Measurements from ENCODE around the gene MYO5B.

DNA sequence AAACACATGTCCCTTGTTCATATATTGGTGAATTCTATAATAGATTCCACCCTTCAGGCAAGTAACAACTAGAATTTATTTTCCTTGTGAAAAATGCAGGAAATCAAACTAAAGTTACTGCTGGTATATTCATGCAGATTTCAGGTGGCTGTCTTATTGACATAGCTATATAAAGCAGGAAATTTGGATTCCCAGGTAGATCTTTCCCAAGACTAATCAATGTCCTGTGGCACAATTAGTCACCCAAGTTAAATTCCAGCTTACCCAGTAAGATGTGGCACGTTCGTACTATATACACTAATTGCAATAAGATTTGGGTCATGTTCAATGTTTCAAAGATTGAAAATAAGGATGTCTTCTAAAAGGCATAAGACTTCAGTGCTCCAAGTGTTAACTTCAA lies 42.0 kb downstream of the MYO5B start:
- no peak for TF ChIP-seq FOS (IDR thresholded peaks at IDR 0.05; ENCODE audit: extremely low read depth, insufficient read length)
- no peak for TF ChIP-seq MAFF (IDR thresholded peaks at IDR 0.05; ENCODE audit: low read length)
- TF ChIP-seq, protein P1, sequence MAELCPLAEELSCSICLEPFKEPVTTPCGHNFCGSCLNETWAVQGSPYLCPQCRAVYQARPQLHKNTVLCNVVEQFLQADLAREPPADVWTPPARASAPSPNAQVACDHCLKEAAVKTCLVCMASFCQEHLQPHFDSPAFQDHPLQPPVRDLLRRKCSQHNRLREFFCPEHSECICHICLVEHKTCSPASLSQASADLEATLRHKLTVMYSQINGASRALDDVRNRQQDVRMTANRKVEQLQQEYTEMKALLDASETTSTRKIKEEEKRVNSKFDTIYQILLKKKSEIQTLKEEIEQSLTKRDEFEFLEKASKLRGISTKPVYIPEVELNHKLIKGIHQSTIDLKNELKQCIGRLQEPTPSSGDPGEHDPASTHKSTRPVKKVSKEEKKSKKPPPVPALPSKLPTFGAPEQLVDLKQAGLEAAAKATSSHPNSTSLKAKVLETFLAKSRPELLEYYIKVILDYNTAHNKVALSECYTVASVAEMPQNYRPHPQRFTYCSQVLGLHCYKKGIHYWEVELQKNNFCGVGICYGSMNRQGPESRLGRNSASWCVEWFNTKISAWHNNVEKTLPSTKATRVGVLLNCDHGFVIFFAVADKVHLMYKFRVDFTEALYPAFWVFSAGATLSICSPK (IDR thresholded peaks at IDR 0.05; ENCODE audit: borderline replicate concordance): no peak
- no peak for TF ChIP-seq SNRNP70 (optimal IDR thresholded peaks at IDR 0.05; ENCODE audit: low read depth, low read length)
- no peak for TF ChIP-seq CTBP1 (IDR thresholded peaks at IDR 0.05; ENCODE audit: borderline replicate concordance)
- TF ChIP-seq, protein P2, sequence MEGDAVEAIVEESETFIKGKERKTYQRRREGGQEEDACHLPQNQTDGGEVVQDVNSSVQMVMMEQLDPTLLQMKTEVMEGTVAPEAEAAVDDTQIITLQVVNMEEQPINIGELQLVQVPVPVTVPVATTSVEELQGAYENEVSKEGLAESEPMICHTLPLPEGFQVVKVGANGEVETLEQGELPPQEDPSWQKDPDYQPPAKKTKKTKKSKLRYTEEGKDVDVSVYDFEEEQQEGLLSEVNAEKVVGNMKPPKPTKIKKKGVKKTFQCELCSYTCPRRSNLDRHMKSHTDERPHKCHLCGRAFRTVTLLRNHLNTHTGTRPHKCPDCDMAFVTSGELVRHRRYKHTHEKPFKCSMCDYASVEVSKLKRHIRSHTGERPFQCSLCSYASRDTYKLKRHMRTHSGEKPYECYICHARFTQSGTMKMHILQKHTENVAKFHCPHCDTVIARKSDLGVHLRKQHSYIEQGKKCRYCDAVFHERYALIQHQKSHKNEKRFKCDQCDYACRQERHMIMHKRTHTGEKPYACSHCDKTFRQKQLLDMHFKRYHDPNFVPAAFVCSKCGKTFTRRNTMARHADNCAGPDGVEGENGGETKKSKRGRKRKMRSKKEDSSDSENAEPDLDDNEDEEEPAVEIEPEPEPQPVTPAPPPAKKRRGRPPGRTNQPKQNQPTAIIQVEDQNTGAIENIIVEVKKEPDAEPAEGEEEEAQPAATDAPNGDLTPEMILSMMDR (IDR thresholded peaks at IDR 0.05 in 2 of 3, conservative IDR thresholded peaks at IDR 0.05 in 1 of 3; ENCODE audit: insufficient read depth in 2 of 3, low read depth in 1 of 3, low read length in 3 of 3): no peak
- no peak for TF ChIP-seq RAD21 (CRISPR knock-in tag; conservative IDR thresholded peaks at IDR 0.05 in 1 of 2, IDR thresholded peaks at IDR 0.05 in 1 of 2)
- TF ChIP-seq NFIC (IDR thresholded peaks at IDR 0.05): no peak
- no peak for TF ChIP-seq ZNF134 (CRISPR knock-in tag; conservative IDR thresholded peaks at IDR 0.05)
- TF ChIP-seq IRF2 (CRISPR knock-in tag; IDR thresholded peaks at IDR 0.05): no peak
- TF ChIP-seq, protein P3, sequence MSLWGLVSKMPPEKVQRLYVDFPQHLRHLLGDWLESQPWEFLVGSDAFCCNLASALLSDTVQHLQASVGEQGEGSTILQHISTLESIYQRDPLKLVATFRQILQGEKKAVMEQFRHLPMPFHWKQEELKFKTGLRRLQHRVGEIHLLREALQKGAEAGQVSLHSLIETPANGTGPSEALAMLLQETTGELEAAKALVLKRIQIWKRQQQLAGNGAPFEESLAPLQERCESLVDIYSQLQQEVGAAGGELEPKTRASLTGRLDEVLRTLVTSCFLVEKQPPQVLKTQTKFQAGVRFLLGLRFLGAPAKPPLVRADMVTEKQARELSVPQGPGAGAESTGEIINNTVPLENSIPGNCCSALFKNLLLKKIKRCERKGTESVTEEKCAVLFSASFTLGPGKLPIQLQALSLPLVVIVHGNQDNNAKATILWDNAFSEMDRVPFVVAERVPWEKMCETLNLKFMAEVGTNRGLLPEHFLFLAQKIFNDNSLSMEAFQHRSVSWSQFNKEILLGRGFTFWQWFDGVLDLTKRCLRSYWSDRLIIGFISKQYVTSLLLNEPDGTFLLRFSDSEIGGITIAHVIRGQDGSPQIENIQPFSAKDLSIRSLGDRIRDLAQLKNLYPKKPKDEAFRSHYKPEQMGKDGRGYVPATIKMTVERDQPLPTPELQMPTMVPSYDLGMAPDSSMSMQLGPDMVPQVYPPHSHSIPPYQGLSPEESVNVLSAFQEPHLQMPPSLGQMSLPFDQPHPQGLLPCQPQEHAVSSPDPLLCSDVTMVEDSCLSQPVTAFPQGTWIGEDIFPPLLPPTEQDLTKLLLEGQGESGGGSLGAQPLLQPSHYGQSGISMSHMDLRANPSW (CRISPR knock-in tag; IDR thresholded peaks at IDR 0.05): no peak
- no peak for TF ChIP-seq LCOR (CRISPR knock-in tag; IDR thresholded peaks at IDR 0.05)
- no peak for TF ChIP-seq HDAC2 (IDR thresholded peaks at IDR 0.05)
- no peak for TF ChIP-seq SMAD4 (CRISPR knock-in tag; conservative IDR thresholded peaks at IDR 0.05)
